H1 (cell line): ENCODE results near the gene WWP2. TPM values are rescaled to one million over a fixed set of nuclear protein-coding genes. Genes with fewer than 3 reads are reported as not detected.

Source experiments
- CTCF ChIA-PET: fragments of 300-600 bp; sonication (Branson Sonifier 250); formaldehyde crosslinking; loops from one replicate; lab custom pipeline; 2021; ENCODE audit not compliant: partially characterized antibody; lab: Charles Lee
- POLR2A ChIA-PET: fragments of 300-600 bp; sonication (Branson Sonifier 250); formaldehyde crosslinking; loops from one replicate; lab custom pipeline; 2021; ENCODE audit warnings: inconsistent platforms; ENCODE audit not compliant: partially characterized antibody; lab: Charles Lee
- DNase-seq, 2 experiments: peaks; one replicate each; pipeline versions ENCODE4 v3.0.0 to v3.0.0-alpha.2; 2010 to 2022; ENCODE audit warnings: low spot score in 2 of 2, low read depth in 1 of 2, mixed read lengths in 1 of 2
- FAIRE-seq: peaks from 2 replicates; lab custom pipeline; 2011; peaks lifted over from hg19 to GRCh38; lab: Jason Lieb, UNC
- H2AFZ ChIP-seq: 2 replicates; pipeline ENCODE4 v1.8.1; 2012; ENCODE audit warnings: low read length, inconsistent platforms
- H2AK5ac ChIP-seq: 2 replicates; pipeline ENCODE4 v1.6.1; 2013; ENCODE audit warnings: low read depth, low read length
- H2BK120ac ChIP-seq: replicated peaks from 2 replicates; pipeline ENCODE3; 2013; ENCODE audit warnings: low read depth, low read length, inconsistent platforms
- H2BK12ac ChIP-seq: 2 replicates; pipeline ENCODE4 v1.6.1; 2013; ENCODE audit warnings: low read depth, low read length
- H2BK15ac ChIP-seq: 2 replicates; pipeline ENCODE4 v1.6.1; 2013; ENCODE audit warnings: low read length
- H2BK20ac ChIP-seq: 2 replicates; pipeline ENCODE4 v1.6.1; 2013; ENCODE audit warnings: low read length
- H2BK5ac ChIP-seq: 2 replicates; pipeline ENCODE4 v1.6.1; 2013; ENCODE audit warnings: low read depth, low read length
- H3K14ac ChIP-seq: 2 replicates; pipeline ENCODE4 v1.6.1; 2013; ENCODE audit warnings: inconsistent platforms; ENCODE audit not compliant: insufficient read length
- H3K18ac ChIP-seq: 2 replicates; pipeline ENCODE4 v1.6.1; 2013; ENCODE audit warnings: low read length; ENCODE audit errors: extremely low read depth
- H3K23ac ChIP-seq: 2 replicates; pipeline ENCODE4 v1.6.1; 2013; ENCODE audit warnings: inconsistent platforms; ENCODE audit not compliant: insufficient read length
- H3K23me2 ChIP-seq: 2 replicates; pipeline ENCODE4 v1.6.1; 2013; ENCODE audit warnings: low read depth, low read length
- H3K27ac ChIP-seq: 2 replicates; pipeline ENCODE4 v1.6.1; 2011; ENCODE audit warnings: low read depth, low read length, inconsistent platforms
- H3K27me3 ChIP-seq, 4 experiments: replicated peaks in 1 of 4; 1 replicate in 1 of 4; 2 replicates in 3 of 4; pipeline versions ENCODE4 v1.6.1 to v1.8.1; 2011 to 2013; ENCODE audit warnings: low read length in 3 of 4, mild to moderate bottlenecking in 3 of 4, inconsistent platforms in 2 of 4, mixed read lengths in 2 of 4, moderate library complexity in 1 of 4; ENCODE audit not compliant: control insufficient read depth in 3 of 4, insufficient read depth in 3 of 4; ENCODE audit errors: extremely low read depth in 1 of 4
- H3K36me3 ChIP-seq, 4 experiments: 2 replicates each; pipeline versions ENCODE4 v1.6.1 to v1.8.1; 2011 to 2013; ENCODE audit warnings: mild to moderate bottlenecking in 4 of 4, low read length in 3 of 4, moderate library complexity in 2 of 4, control low read depth in 1 of 4, inconsistent platforms in 1 of 4; ENCODE audit not compliant: insufficient read depth in 4 of 4, control insufficient read depth in 2 of 4
- H3K4ac ChIP-seq: replicated peaks from 2 replicates; pipeline ENCODE3; 2013; ENCODE audit warnings: low read length, low read depth, mixed read lengths, inconsistent platforms; ENCODE audit not compliant: insufficient read length
- H3K4me1 ChIP-seq, 4 experiments: replicated peaks in 1 of 4; 1 replicate in 1 of 4; 2 replicates in 3 of 4; pipeline versions ENCODE4 v1.6.1 to v1.8.1; 2011 to 2013; ENCODE audit warnings: low read length in 3 of 4, inconsistent platforms in 2 of 4, mixed read lengths in 1 of 4; ENCODE audit not compliant: insufficient read depth in 4 of 4, control insufficient read depth in 3 of 4
- H3K4me2 ChIP-seq, 2 experiments: 2 replicates each; pipeline versions ENCODE4 v1.6.1 to v1.8.1; 2011 to 2013; ENCODE audit warnings: low read depth in 2 of 2, low read length in 2 of 2, control low read depth in 1 of 2, inconsistent platforms in 1 of 2, mild to moderate bottlenecking in 1 of 2; ENCODE audit not compliant: insufficient read depth in 1 of 2
- H3K4me3 ChIP-seq, 4 experiments: fragments of 200-600, 300-600 bp in 1 of 4; sonication (generic), shearing (Covaris generic), sonication (Bioruptor Twin) in 1 of 4; 2 replicates each; pipeline versions ENCODE4 v1.5.1 to v1.8.1; 2011 to 2016; ENCODE audit warnings: low read length in 4 of 4, low read depth in 3 of 4, control low read depth in 2 of 4, inconsistent platforms in 2 of 4, mild to moderate bottlenecking in 2 of 4, mixed read lengths in 1 of 4, moderate library complexity in 1 of 4; ENCODE audit not compliant: insufficient read depth in 2 of 4; ENCODE audit errors: extremely low read depth in 1 of 4
- H3K56ac ChIP-seq: replicated peaks from 2 replicates; pipeline ENCODE3; 2013; ENCODE audit warnings: low read depth, mild to moderate bottlenecking, mixed read lengths, low read length, inconsistent platforms; ENCODE audit not compliant: insufficient read length
- H3K79me1 ChIP-seq: 2 replicates; pipeline ENCODE4 v1.6.1; 2013; ENCODE audit warnings: low read depth, low read length, control low read depth
- H3K79me2 ChIP-seq, 2 experiments: 2 replicates each; pipeline versions ENCODE4 v1.6.1 to v1.8.1; 2012 to 2013; ENCODE audit warnings: low read length in 2 of 2, mild to moderate bottlenecking in 2 of 2, inconsistent platforms in 1 of 2; ENCODE audit not compliant: insufficient read depth in 2 of 2, control insufficient read depth in 1 of 2
- H3K9ac ChIP-seq, 4 experiments: replicated peaks in 1 of 4; 1 replicate in 1 of 4; 2 replicates in 3 of 4; pipeline versions ENCODE4 v1.6.1 to v1.8.1; 2011 to 2013; ENCODE audit warnings: low read depth in 3 of 4, low read length in 3 of 4, control low read depth in 2 of 4, mild to moderate bottlenecking in 2 of 4, moderate library complexity in 2 of 4, inconsistent platforms in 1 of 4; ENCODE audit errors: extremely low read depth in 1 of 4
- H3K9me3 ChIP-seq, 2 experiments: 2 replicates each; pipeline versions ENCODE4 v1.6.1 to v1.8.1; 2012 to 2013; ENCODE audit warnings: mild to moderate bottlenecking in 2 of 2, moderate library complexity in 2 of 2, control low read depth in 1 of 2, inconsistent platforms in 1 of 2, low read depth in 1 of 2, low read length in 1 of 2, mixed read lengths in 1 of 2; ENCODE audit not compliant: insufficient read depth in 2 of 2
- H4K20me1 ChIP-seq, 2 experiments: replicated peaks in 1 of 2; 2 replicates each; pipeline versions ENCODE3 to v1.8.1; 2011 to 2013; ENCODE audit warnings: inconsistent platforms in 2 of 2, low read length in 2 of 2, mild to moderate bottlenecking in 1 of 2; ENCODE audit not compliant: insufficient read depth in 2 of 2, control insufficient read depth in 1 of 2
- H4K5ac ChIP-seq: 2 replicates; pipeline ENCODE4 v1.6.1; 2013; ENCODE audit warnings: low read length, low read depth, mixed read lengths, inconsistent platforms; ENCODE audit not compliant: insufficient read length
- H4K8ac ChIP-seq: 2 replicates; pipeline ENCODE4 v1.8.0; 2013; ENCODE audit warnings: mild to moderate bottlenecking, moderate library complexity, low read length, inconsistent platforms; ENCODE audit not compliant: insufficient read depth; ENCODE audit errors: extremely low read depth
- H4K91ac ChIP-seq: replicated peaks from 2 replicates; pipeline ENCODE3; 2013; ENCODE audit warnings: low read length, mixed read lengths, inconsistent platforms; ENCODE audit not compliant: insufficient read length
- CREB1 ChIP-seq: IDR thresholded peaks from 2 replicates; pipeline ENCODE4 v1.6.1; 2012; ENCODE audit warnings: inconsistent platforms
- JUND ChIP-seq: IDR thresholded peaks from 2 replicates; pipeline ENCODE4 v1.6.1; 2011; ENCODE audit warnings: mild to moderate bottlenecking, improper control_type of control experiment, low read length
- KDM1A ChIP-seq: fragments of 200-600, 300-600 bp; sonication (generic); IDR thresholded peaks from 2 replicates; pipeline ENCODE4 v1.7.1; 2016; ENCODE audit warnings: mild to moderate bottlenecking, low read length, borderline replicate concordance
- KDM5A ChIP-seq: fragments of 200-600 bp; IDR thresholded peaks from 2 replicates; pipeline ENCODE4 v1.7.1; 2012; ENCODE audit warnings: mild to moderate bottlenecking, low read length, inconsistent platforms, mixed read lengths
- RAD21 ChIP-seq, 2 experiments: IDR thresholded peaks in 1 of 2; conservative IDR thresholded peaks in 1 of 2; 2 replicates each; pipeline ENCODE4 v1.6.1; 2011; ENCODE audit warnings: low read depth in 2 of 2, low read length in 2 of 2, improper control_type of control experiment in 1 of 2, inconsistent platforms in 1 of 2, mild to moderate bottlenecking in 1 of 2, moderate library complexity in 1 of 2
- RNF2 ChIP-seq: fragments of 200-900, 300-1000 bp; sonication (generic); IDR thresholded peaks from 2 replicates; pipeline ENCODE4 v1.7.1; 2016; ENCODE audit warnings: borderline replicate concordance, low read depth, mild to moderate bottlenecking, antibody characterized with exemption, low read length; ENCODE audit not compliant: poor library complexity, severe bottlenecking; ENCODE audit errors: missing control alignments
- TEAD4 ChIP-seq: IDR thresholded peaks from 2 replicates; pipeline ENCODE4 v1.6.1; 2012; ENCODE audit warnings: low read depth, low read length, inconsistent platforms, mixed read lengths
- WGBS, 2 experiments: shearing (Covaris generic) in 1 of 2; methylation state at CpG; one replicate each; pipeline versions ENCODE4 v1.1.6 to v1.1.7; 2013 to 2015; ENCODE audit warnings: low lambda C conversion rate in 2 of 2, mixed read lengths in 2 of 2, inconsistent platforms in 1 of 2, low coverage in 1 of 2, missing lambda C conversion rate in 1 of 2; ENCODE audit not compliant: insufficient replicate concordance in 2 of 2, insufficient coverage in 1 of 2, insufficient read length in 1 of 2; ENCODE audit errors: extremely low coverage in 1 of 2, missing lambda C conversion rate in 1 of 2; 5-methylcytosine and 5-hydroxymethylcytosine counted together
- polyA plus RNA-seq, 7 experiments: library from polyadenylated mRNA; depleted of rRNA in 3 of 7; stranded (reverse) in 5 of 7; unstranded in 2 of 7; fragments of >200 nt in 5 of 7; fragments of 200-250 nt in 2 of 7; gene quantifications; 1 replicate in 5 of 7; 2 replicates in 1 of 7; 4 replicates in 1 of 7; pipeline versions ENCODE4 v1.2.1 to v1.2.3, GENCODE V29; 2011 to 2013; ENCODE audit warnings: missing spikeins in 2 of 7, mixed read lengths in 2 of 7
- total RNA-seq: library from RNA; stranded (reverse); fragmentation: NEBNext Ultra II Directional; extraction: Animal tissue kit (Norgen Biotek cat#: 25700); gene quantifications from 2 replicates; pipeline ENCODE4 v1.2.1, GENCODE V29; 2021
- TF ChIP-seq, protein P1 (sequence below), 3 experiments: IDR thresholded peaks; 1 replicate in 2 of 3; 2 replicates in 1 of 3; pipeline versions ENCODE4 v1.5.1 to v1.6.1; 2011; ENCODE audit warnings: low read length in 3 of 3, mild to moderate bottlenecking in 3 of 3, inconsistent platforms in 2 of 3, low read depth in 1 of 3, moderate library complexity in 1 of 3; ENCODE audit not compliant: insufficient read depth in 1 of 3; ENCODE audit errors: control extremely low read depth in 1 of 3

Gene WWP2
- total and polyA plus RNA-seq, 2 of the 8 experiments (the other 6 are each of a cell fraction or from before 2014, with no cell fraction given): 14.1 to 42.2 TPM

DNA sequence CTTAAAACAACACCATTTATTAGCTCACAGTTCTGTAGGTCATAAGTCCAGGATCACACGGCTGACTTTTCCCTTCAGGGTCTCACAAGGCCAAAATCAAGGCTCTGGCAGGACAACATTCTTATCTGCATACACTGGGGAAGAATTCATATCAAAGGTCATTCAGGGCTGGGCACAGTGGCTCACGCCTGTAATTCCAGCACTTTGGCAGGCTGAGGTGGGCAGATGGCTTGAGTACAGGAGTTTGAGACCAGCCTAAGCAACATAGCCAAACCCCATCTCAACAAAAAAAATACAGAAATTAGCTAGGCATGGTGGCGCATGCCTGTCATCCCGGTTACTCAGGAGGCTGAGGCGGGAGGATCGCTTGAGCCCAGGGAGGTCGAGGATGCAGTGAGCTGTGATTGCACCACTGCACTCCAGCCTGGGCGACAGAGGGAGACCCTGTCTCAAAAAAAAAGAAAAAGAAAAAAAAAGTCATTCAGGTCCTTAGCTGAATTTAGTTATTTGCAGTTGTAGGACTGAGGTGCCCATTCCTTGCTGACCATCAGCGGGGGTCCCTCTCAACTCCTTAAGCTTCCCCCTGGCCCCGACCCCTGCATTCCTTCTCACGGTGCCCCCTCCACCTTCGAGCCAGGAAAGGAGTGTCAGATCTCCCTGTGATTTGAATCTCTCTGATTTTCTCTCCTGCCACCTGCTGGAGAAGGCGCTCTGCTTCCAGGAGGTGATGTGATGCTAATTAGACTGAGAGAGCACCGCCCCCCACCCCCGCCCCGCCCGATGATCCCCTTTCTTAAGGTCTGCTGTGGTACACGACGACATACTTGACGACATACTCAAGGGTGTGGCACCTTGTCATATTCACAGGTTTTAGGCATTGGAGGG, 97.2 kb downstream of the WWP2 start:
- H4K5ac ChIP-seq: no peak overlapping the region
- CTCF ChIA-PET: interaction anchor here (0.9 to 8.4 kb wide), 15 partner anchors 9 to 136 kb away, joined by 3 to 54 read pairs (median 4); no protein-coding TSS in a partner anchor
- peak; percentile 77 for FAIRE-seq
- TF ChIP-seq KDM1A (peak; percentile 22; the same call in 1 of the 2 replicates), JUND (no peak), RAD21 (IDR thresholded peaks at IDR 0.05 in 1 of 2, conservative IDR thresholded peaks at IDR 0.05 in 1 of 2; ENCODE audit: low read depth in 2 of 2, low read length in 2 of 2) (peak; percentile 37 to 55; a peak in 3 of 4 replicates), RNF2 (no peak), TEAD4 (peak; percentile 67), KDM5A (no peak), CREB1 (no peak)
- TF ChIP-seq, protein P1, sequence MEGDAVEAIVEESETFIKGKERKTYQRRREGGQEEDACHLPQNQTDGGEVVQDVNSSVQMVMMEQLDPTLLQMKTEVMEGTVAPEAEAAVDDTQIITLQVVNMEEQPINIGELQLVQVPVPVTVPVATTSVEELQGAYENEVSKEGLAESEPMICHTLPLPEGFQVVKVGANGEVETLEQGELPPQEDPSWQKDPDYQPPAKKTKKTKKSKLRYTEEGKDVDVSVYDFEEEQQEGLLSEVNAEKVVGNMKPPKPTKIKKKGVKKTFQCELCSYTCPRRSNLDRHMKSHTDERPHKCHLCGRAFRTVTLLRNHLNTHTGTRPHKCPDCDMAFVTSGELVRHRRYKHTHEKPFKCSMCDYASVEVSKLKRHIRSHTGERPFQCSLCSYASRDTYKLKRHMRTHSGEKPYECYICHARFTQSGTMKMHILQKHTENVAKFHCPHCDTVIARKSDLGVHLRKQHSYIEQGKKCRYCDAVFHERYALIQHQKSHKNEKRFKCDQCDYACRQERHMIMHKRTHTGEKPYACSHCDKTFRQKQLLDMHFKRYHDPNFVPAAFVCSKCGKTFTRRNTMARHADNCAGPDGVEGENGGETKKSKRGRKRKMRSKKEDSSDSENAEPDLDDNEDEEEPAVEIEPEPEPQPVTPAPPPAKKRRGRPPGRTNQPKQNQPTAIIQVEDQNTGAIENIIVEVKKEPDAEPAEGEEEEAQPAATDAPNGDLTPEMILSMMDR (IDR thresholded peaks at IDR 0.05; ENCODE audit: control extremely low read depth in 1 of 3, insufficient read depth in 1 of 3, low read depth in 1 of 3, low read length in 3 of 3): peak; percentile 39 to 55 (median 52)

More for the DNA sequence above, 97.2 kb downstream of the WWP2 start:
- Histone ChIP-seq H2AFZ (no peak overlapping the region), H3K79me2 (no peaks in the 10 kb centered on the region), H3K23ac (no peak overlapping the region), H3K4me1 (no peaks in the 10 kb centered on the region), H3K79me1 (no peaks in the 10 kb centered on the region), H3K4me3 (no peak overlapping the region), H2BK5ac (no peak overlapping the region), H3K18ac (no peak overlapping the region), H3K56ac (no peak overlapping the region), H3K14ac (no peak overlapping the region), H3K9ac (no peak overlapping the region), H2BK120ac (no peak overlapping the region), H3K4ac (no peak overlapping the region), H3K27ac (no peak overlapping the region), H3K23me2 (no peaks in the 10 kb centered on the region), H2BK12ac (no peak overlapping the region), H4K8ac (no peak overlapping the region), H2BK20ac (no peak overlapping the region), H4K91ac (no peak overlapping the region), H3K4me2 (peak overlapping the region in 1 of 2 experiments; percentile 22; a peak in 1 of 4 replicates), H4K20me1 (no peaks in the 10 kb centered on the region), H3K9me3 (no peaks in the 10 kb centered on the region), H2BK15ac (no peak overlapping the region), H3K27me3 (no peaks in the 10 kb centered on the region), H3K36me3 (no peaks in the 10 kb centered on the region; a peak in 1 of 8 replicates), H2AK5ac (no peak overlapping the region)
- 45% methylated on average over 18 of the region's 20 CpGs; no CpG with 5 or more reads in 1 of the 2 experiments for WGBS, 2 experiments
- POLR2A ChIA-PET: interaction anchor here (0.6 kb wide), 1 partner anchor 71 kb away, joined by 4 read pairs; no protein-coding TSS in a partner anchor
- peak; percentile 25 to 76 for DNase-seq
